ENCODE results near the gene ARHGAP10. TPM values are rescaled to one million over a fixed set of nuclear protein-coding genes. Genes with fewer than 3 reads are reported as not detected.

Gene ARHGAP10
- total RNA-seq, 2 donors from 2014 or later = 23.9 to 28.7 TPM

DNA sequence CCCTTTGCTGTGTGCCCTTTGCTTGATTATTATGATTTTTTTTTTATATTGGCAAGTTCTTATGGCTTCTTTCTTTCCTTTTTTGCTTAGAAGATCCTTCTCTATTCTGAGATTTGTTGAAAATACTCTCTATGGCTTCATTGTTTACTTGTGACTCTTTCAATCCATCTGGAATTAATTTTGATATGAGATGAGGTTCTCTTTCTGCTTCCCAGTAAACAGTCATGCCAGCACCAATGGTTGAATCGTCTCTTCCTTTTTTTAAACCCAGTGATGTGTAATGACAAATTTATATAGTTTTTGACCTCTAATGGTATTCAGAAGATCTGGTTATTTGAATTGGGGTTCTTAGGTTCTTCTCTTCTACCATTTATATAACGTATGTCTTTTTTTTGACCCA, 121.8 kb downstream of the ARHGAP10 start:
- Histone ChIP-seq H3K27ac (no peak overlapping the region), H3K4me1 (no peaks in the 10 kb centered on the region), H3K4me3 (no peak overlapping the region), H3K9me3 (no peaks in the 10 kb centered on the region), H3K27me3 (no peaks in the 10 kb centered on the region), H3K36me3 (replicated peaks in 1 of 2; ENCODE audit: insufficient read depth in 1 of 2, low read depth in 2 of 2) (no peaks in the 10 kb centered on the region)
- ATAC-seq = no peak
- no peak for TF ChIP-seq CTCF (IDR thresholded peaks at IDR 0.05)
- no peak for TF ChIP-seq POLR2A (IDR thresholded peaks at IDR 0.05)
- DNase-seq = no peak
- intact Hi-C loops (cut with DNase I) = no loop called here
- 84 to 87% methylated on average over 2 of the region's 2 CpGs for WGBS, 2 donors

DNA sequence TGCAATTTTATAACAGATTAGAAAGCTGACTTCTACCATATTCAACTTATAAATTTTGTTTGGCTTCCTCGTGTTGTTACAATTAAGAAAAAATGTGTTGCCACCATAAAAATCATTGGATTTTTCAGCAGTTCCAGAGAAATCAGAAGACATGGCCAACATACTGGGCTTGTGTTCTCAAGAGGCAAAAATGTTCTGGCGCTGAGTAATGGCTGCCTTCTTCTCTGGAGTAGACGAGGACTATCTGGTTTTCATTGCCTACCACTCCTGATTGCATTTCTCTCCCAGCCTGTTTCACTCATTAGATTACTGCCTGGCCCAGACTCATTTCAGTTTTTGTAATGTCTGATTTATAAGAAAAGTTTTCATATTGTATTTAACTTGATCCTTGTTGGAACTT, 122.3 kb downstream of the ARHGAP10 start:
- Histone ChIP-seq H3K4me1 (no peaks in the 10 kb centered on the region), H3K4me3 (no peak overlapping the region), H3K36me3 (replicated peaks in 1 of 2; ENCODE audit: insufficient read depth in 1 of 2, low read depth in 2 of 2) (no peaks in the 10 kb centered on the region), H3K27ac (no peak overlapping the region), H3K27me3 (no peaks in the 10 kb centered on the region), H3K9me3 (no peaks in the 10 kb centered on the region)
- DNase-seq = no peak
- intact Hi-C loops (cut with DNase I) = no loop called here
- ATAC-seq = no peak
- TF ChIP-seq POLR2A (IDR thresholded peaks at IDR 0.05) = no peak
- TF ChIP-seq CTCF (IDR thresholded peaks at IDR 0.05) = no peak
- WGBS, 2 donors = 89% methylated on average over 3 of the region's 3 CpGs

DNA sequence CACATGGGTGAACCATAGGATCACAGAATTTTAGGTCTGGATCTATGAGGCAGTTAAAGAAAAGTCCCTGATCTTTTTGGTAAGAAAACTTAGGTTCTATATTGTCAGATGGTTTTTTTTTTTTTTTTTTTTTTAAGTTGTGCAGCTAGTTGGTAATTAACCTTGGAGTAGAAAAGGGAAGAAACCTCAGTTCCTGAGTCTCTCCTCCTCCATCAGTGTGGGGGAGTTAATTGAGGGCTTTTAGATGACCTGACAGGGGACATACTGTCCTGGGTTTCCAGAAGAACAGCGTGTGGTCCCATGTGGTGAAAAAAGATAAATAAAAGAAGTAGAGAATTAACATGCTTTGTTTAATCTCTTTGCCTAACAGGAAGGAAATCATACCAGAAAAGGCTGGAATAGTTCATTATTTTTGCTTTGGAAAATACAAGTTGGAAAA, 123.7 kb downstream of the ARHGAP10 start:
- no peak for ATAC-seq
- 61 to 70% methylated on average over 1 of the region's 1 CpG for WGBS, 2 donors
- no peak for DNase-seq

DNA sequence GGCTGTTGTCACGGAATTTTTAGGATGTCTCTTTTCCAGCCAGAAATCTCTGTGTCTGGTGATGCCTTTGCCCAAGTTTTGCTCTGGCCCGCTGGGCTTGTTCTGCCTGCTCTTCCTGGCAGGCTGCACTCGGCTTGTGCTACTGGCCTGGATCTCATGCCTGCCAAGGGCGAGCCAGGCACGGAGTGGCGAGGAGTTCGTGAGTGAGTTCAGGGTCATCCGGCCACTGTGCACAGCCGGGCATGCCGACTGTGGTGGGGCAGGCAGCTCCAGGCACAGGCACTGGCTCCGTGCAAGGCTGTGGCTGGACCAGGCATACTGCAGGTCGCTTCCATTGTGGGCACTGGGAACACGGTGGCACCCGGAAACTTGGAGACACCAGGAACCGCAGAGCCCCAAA, 129.1 kb downstream of the ARHGAP10 start:
- Histone ChIP-seq H3K27me3 (no peaks in the 10 kb centered on the region), H3K27ac (no peak overlapping the region), H3K9me3 (no peaks in the 10 kb centered on the region), H3K4me1 (peaks cover 9% of the 10 kb centered on the region), H3K4me3 (no peak overlapping the region), H3K36me3 (replicated peaks in 1 of 2; ENCODE audit: insufficient read depth in 1 of 2, low read depth in 2 of 2) (no peaks in the 10 kb centered on the region)
- TF ChIP-seq POLR2A (IDR thresholded peaks at IDR 0.05) (no peak), CTCF (IDR thresholded peaks at IDR 0.05) (no peak)
- ATAC-seq (no peak), DNase-seq (no peak)
- intact Hi-C loops (cut with DNase I) = loop anchor here (5.0 kb wide), 1 partner anchor 154 kb away; no protein-coding TSS in a partner anchor
- WGBS, 2 donors = 93 to 94% methylated on average over 9 to 12 of the region's 15 CpGs

More for the DNA sequence above, 123.7 kb downstream of the ARHGAP10 start:
- no peaks in the 10 kb centered on the region for H3K4me1 ChIP-seq
- TF ChIP-seq POLR2A (IDR thresholded peaks at IDR 0.05) (no peak), CTCF (IDR thresholded peaks at IDR 0.05) (no peak)
- no peak overlapping the region for H3K27ac ChIP-seq
- H3K9me3 ChIP-seq = no peaks in the 10 kb centered on the region
- H3K27me3 ChIP-seq = no peaks in the 10 kb centered on the region
- no peak overlapping the region for H3K4me3 ChIP-seq
- intact Hi-C loops (cut with DNase I) = no loop called here
- H3K36me3 ChIP-seq (replicated peaks in 1 of 2; ENCODE audit: insufficient read depth in 1 of 2, low read depth in 2 of 2) = no peaks in the 10 kb centered on the region

GRCh38 chr4:147862043-147862692, 130.3 kb downstream of the ARHGAP10 start:
- no peak overlapping the region for H3K27ac ChIP-seq
- no peak for ATAC-seq

More at GRCh38 chr4:147862043-147862692, 130.3 kb downstream of the ARHGAP10 start:
- Histone ChIP-seq H3K36me3 (replicated peaks in 1 of 2; ENCODE audit: insufficient read depth in 1 of 2, low read depth in 2 of 2) (no peaks in the 10 kb centered on the region), H3K9me3 (no peaks in the 10 kb centered on the region), H3K4me1 (peaks cover 15% of the 10 kb centered on the region), H3K4me3 (no peak overlapping the region), H3K27me3 (no peaks in the 10 kb centered on the region)
- no peak for DNase-seq
- intact Hi-C loops (cut with DNase I) = loop anchor here (5.0 kb wide), 1 partner anchor 155 kb away; no protein-coding TSS in a partner anchor
- no peak for TF ChIP-seq POLR2A (IDR thresholded peaks at IDR 0.05)
- 80 to 93% methylated on average over 1 to 14 of the region's 15 CpGs for WGBS, 2 donors
